MM.1S (cell line): ENCODE measurements around the gene TMPRSS5.

Experiments used
- DNase-seq: peaks from one replicate; pipeline ENCODE4 v3.0.0-alpha.2; 2015
- H2AFZ ChIP-seq: fragments of 300-600 bp; sonication (generic); 2 replicates; pipeline ENCODE4 v1.6.0; 2016; ENCODE audit warnings: antibody characterized with exemption, low read length
- H3F3A ChIP-seq: fragments of 300-600 bp; sonication (generic); 2 replicates; pipeline ENCODE4 v1.6.1; 2016; ENCODE audit warnings: mild to moderate bottlenecking, antibody characterized with exemption, low read length, moderate library complexity, mixed read lengths; ENCODE audit not compliant: insufficient read depth
- H3K27ac ChIP-seq: fragments of 300-600 bp; sonication (generic); 2 replicates; pipeline ENCODE4 v1.5.1; 2016; ENCODE audit warnings: mild to moderate bottlenecking, low read length
- H3K27me3 ChIP-seq: fragments of 300-600 bp; sonication (generic); replicated peaks from 2 replicates; pipeline ENCODE4 v1.6.0; 2016; ENCODE audit warnings: low read length; ENCODE audit not compliant: insufficient read depth
- H3K36me3 ChIP-seq: fragments of 300-600 bp; sonication (generic); replicated peaks from 2 replicates; pipeline ENCODE4 v1.6.1; 2016; ENCODE audit warnings: mild to moderate bottlenecking, low read length, mixed read lengths; ENCODE audit not compliant: insufficient read depth
- H3K4me1 ChIP-seq: fragments of 300-600 bp; sonication (generic); 2 replicates; pipeline ENCODE4 v1.6.1; 2016; ENCODE audit warnings: low read length, mixed read lengths
- H3K4me2 ChIP-seq: fragments of 300-600 bp; sonication (generic); 2 replicates; pipeline ENCODE4 v1.6.0; 2016; ENCODE audit warnings: low read depth, low read length
- H3K4me3 ChIP-seq: fragments of 300-600 bp; sonication (generic); 2 replicates; pipeline ENCODE4 v1.5.1; 2016; ENCODE audit warnings: low read length, mixed read lengths
- H3K79me2 ChIP-seq: fragments of 300-600 bp; sonication (generic); 2 replicates; pipeline ENCODE4 v1.6.1; 2016; ENCODE audit warnings: mixed run types, low read length, mixed read lengths
- H3K9ac ChIP-seq: fragments of 300-600 bp; sonication (generic); 2 replicates; pipeline ENCODE4 v1.6.1; 2016; ENCODE audit warnings: low read length, mixed read lengths
- H3K9me2 ChIP-seq: fragments of 300-600 bp; sonication (generic); replicated peaks from 2 replicates; pipeline ENCODE4 v1.6.1; 2016; ENCODE audit warnings: mild to moderate bottlenecking, low read length, mixed read lengths; ENCODE audit not compliant: insufficient read depth
- H3K9me3 ChIP-seq: fragments of 300-600 bp; sonication (generic); replicated peaks from 2 replicates; pipeline ENCODE4 v1.6.1; 2016; ENCODE audit warnings: mild to moderate bottlenecking, low read length, mixed read lengths; ENCODE audit not compliant: insufficient read depth
- H4K20me1 ChIP-seq: fragments of 300-600 bp; sonication (generic); 2 replicates; pipeline ENCODE4 v1.6.1; 2016; ENCODE audit warnings: mild to moderate bottlenecking, low read length, moderate library complexity, mixed read lengths; ENCODE audit not compliant: insufficient read depth
- CTCF ChIP-seq: fragments of 300-600 bp; sonication (generic); IDR thresholded peaks from 2 replicates; pipeline ENCODE4 v1.5.1; 2016; ENCODE audit warnings: antibody characterized with exemption, low read length, mixed read lengths
- EZH2 ChIP-seq: fragments of 300-600 bp; sonication (generic); optimal IDR thresholded peaks from 2 replicates; pipeline ENCODE3; 2017; ENCODE audit warnings: low read depth, mild to moderate bottlenecking, antibody characterized with exemption, low read length, mixed read lengths
- EZH2phosphoT487 ChIP-seq: fragments of 300-600 bp; sonication (generic); IDR thresholded peaks from 2 replicates; pipeline ENCODE4 v1.6.1; 2018; ENCODE audit warnings: antibody characterized with exemption, low read length

TMPRSS5 gene

GRCh38 chr11:113724778-113725177 lies 18.7 kb upstream of the TMPRSS5 start:
- Histone ChIP-seq H3K36me3 (no peaks in the 10 kb centered on the region), H2AFZ (no peak overlapping the region), H3K27me3 (no peaks in the 10 kb centered on the region), H3K79me2 (no peaks in the 10 kb centered on the region), H3K9me3 (no peaks in the 10 kb centered on the region), H3K9me2 (no peaks in the 10 kb centered on the region), H3K4me3 (no peak overlapping the region), H3K27ac (no peak overlapping the region), H3K9ac (no peak overlapping the region), H3K4me1 (no peaks in the 10 kb centered on the region), H3K4me2 (no peak overlapping the region), H4K20me1 (no peaks in the 10 kb centered on the region), H3F3A (no peaks in the 10 kb centered on the region)
- DNase-seq, result no peak
- TF ChIP-seq EZH2 (no peak), EZH2phosphoT487 (no peak), CTCF (no peak)

- Histone ChIP-seq H3K36me3 (no peaks in the 10 kb centered on the region), H3F3A (no peaks in the 10 kb centered on the region), H3K9ac (no peak overlapping the region), H3K4me3 (no peak overlapping the region), H4K20me1 (no peaks in the 10 kb centered on the region), H3K9me2 (no peaks in the 10 kb centered on the region), H3K79me2 (no peaks in the 10 kb centered on the region), H3K4me1 (no peaks in the 10 kb centered on the region), H2AFZ (no peak overlapping the region), H3K9me3 (no peaks in the 10 kb centered on the region), H3K27ac (no peak overlapping the region), H3K4me2 (no peak overlapping the region), H3K27me3 (no peaks in the 10 kb centered on the region)
- TF ChIP-seq CTCF (no peak), EZH2 (no peak), EZH2phosphoT487 (no peak)
- DNase-seq, result no peak
Observed at GRCh38 chr11:113723787-113724186, 17.7 kb upstream of the TMPRSS5 start.

- no peaks in the 10 kb centered on the region for H3F3A ChIP-seq
- no peaks in the 10 kb centered on the region for H3K9me3 ChIP-seq
- no peak overlapping the region for H3K4me3 ChIP-seq
- H3K9ac ChIP-seq, result no peak overlapping the region
- no peaks in the 10 kb centered on the region for H3K9me2 ChIP-seq
- no peaks in the 10 kb centered on the region for H3K36me3 ChIP-seq
- H3K79me2 ChIP-seq, result no peaks in the 10 kb centered on the region
- H2AFZ ChIP-seq, result no peak overlapping the region
- H4K20me1 ChIP-seq, result no peaks in the 10 kb centered on the region
- no peaks in the 10 kb centered on the region for H3K27me3 ChIP-seq
- no peak overlapping the region for H3K4me2 ChIP-seq
- H3K27ac ChIP-seq, result no peak overlapping the region
- TF ChIP-seq CTCF, result no peak
- H3K4me1 ChIP-seq, result no peaks in the 10 kb centered on the region
- no peak for DNase-seq
Observed at GRCh38 chr11:113722934-113723333, 16.8 kb upstream of the TMPRSS5 start.

- Histone ChIP-seq H3K79me2 (no peaks in the 10 kb centered on the region), H3K4me2 (no peak overlapping the region), H2AFZ (no peak overlapping the region), H3F3A (no peaks in the 10 kb centered on the region), H3K27ac (no peak overlapping the region), H3K9me3 (no peaks in the 10 kb centered on the region), H3K27me3 (no peaks in the 10 kb centered on the region), H4K20me1 (no peaks in the 10 kb centered on the region), H3K4me3 (no peak overlapping the region), H3K9ac (no peak overlapping the region), H3K4me1 (no peaks in the 10 kb centered on the region), H3K9me2 (no peaks in the 10 kb centered on the region), H3K36me3 (no peaks in the 10 kb centered on the region)
- no peak for DNase-seq
- TF ChIP-seq EZH2 (no peak), EZH2phosphoT487 (no peak), CTCF (no peak)
Observed at GRCh38 chr11:113722221-113722620, 16.1 kb upstream of the TMPRSS5 start.
